ENCODE data around the gene OR52E4.

Gene OR52E4

DNA sequence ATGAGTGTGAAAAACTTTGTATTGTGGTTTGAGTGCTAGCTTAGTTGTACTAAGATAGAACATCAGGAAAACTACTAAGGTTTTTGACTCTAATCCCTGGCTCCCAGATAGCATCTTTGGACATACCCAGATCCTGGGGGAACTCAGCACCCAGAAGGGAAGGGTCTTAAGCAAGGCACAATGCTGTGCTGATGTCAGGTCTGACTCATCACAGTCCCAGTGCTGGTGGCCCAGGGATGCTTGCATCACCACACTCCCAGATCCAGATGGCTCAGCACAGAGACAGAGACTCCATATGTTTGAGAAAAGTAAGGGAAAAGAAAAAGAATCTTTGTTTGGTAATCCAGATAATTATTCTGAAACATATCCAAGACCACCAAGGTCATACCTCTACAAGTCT, 43.4 kb downstream of the OR52E4 start:
- H3K4me3 ChIP-seq (ENCODE audit: low read depth, low read length): no peak overlapping the region
- TF ChIP-seq, protein P1, sequence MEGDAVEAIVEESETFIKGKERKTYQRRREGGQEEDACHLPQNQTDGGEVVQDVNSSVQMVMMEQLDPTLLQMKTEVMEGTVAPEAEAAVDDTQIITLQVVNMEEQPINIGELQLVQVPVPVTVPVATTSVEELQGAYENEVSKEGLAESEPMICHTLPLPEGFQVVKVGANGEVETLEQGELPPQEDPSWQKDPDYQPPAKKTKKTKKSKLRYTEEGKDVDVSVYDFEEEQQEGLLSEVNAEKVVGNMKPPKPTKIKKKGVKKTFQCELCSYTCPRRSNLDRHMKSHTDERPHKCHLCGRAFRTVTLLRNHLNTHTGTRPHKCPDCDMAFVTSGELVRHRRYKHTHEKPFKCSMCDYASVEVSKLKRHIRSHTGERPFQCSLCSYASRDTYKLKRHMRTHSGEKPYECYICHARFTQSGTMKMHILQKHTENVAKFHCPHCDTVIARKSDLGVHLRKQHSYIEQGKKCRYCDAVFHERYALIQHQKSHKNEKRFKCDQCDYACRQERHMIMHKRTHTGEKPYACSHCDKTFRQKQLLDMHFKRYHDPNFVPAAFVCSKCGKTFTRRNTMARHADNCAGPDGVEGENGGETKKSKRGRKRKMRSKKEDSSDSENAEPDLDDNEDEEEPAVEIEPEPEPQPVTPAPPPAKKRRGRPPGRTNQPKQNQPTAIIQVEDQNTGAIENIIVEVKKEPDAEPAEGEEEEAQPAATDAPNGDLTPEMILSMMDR (IDR thresholded peaks at IDR 0.05; ENCODE audit: control insufficient read depth, extremely low read depth, insufficient read depth): no peak
- DNase-seq (ENCODE audit: low read depth): no peak

DNA sequence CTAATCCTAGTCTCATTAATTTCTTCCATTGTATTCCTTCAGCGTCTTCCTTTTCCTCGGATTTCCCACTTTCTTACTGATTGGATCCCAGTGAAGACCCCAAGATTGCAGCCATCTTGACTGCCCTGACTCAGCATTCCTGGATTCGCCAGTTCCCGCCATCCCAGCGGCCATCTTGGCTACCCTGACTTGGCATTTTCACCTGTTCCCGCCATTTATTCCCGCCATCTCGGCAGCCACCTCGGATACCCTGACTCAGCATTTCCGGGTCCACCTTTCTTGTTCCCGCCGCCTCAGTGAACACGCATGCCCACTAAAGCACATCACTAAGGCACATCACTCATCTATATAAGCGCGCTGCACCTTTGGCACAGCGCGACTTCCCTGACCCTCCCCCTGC, 47.8 kb downstream of the OR52E4 start:
- TF ChIP-seq, protein P1 (IDR thresholded peaks at IDR 0.05; ENCODE audit: control insufficient read depth, extremely low read depth, insufficient read depth): no peak
- no peak overlapping the region for H3K4me3 ChIP-seq (ENCODE audit: low read depth, low read length)
- DNase-seq (ENCODE audit: low read depth): no peak

DNA sequence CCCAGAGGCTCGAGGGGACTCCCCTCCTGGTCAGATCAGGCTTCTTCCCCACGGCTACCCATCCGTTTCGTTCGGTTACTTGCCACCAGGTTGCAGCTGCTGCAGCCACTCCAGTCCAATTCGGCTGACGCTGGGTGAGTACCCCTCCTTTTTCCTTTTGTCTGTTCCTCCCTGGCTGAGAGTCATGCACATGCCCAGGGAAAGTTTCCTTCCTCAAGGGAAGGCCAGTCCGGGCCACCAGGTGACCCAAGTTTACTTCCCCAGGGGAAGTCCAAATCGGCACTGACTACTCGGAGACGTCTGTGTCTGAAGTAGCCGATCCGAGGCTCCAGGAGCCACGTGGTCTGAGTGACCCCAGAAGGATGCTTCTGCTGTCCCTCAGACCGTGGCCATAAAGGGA, 48.4 kb downstream of the OR52E4 start:
- TF ChIP-seq, protein P1 (IDR thresholded peaks at IDR 0.05; ENCODE audit: control insufficient read depth, extremely low read depth, insufficient read depth): no peak
- no peak for DNase-seq (ENCODE audit: low read depth)
- H3K4me3 ChIP-seq (ENCODE audit: low read depth, low read length): no peak overlapping the region

DNA sequence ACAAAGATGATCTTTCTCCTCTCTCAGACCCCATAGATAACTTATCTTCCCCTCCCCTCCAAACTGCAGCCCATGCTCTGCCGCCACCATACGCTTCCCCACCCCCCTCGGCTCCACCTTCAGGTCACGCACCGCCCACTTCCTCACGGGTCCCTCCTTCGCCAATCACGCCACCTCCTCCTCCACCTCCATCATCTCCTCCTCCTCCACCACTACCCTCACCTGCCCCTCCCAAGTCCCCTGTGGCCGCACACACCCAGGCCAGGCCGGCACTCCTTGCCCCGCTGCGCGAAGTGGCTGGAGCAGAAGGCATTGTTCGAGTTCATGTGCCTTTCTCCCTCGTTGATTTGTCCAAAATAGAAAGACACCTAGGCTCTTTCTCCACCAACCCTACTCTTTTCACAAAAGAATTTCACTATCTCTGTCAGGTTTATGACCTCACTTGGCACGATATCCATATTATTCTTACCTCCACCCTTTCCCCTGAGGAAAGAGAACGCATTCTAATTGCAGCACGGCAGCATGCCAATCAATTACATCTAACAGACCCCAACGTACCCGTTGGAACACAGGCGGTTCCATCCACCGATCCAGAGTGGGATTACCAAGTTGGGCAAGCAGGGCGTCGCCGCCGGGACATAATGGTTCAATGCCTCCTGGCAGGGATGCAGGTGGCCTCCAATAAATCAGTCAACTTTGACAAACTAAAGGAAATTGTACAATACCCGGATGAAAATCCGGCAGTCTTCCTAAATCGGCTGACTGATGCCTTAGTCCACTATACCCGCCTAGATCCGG, 49.3 kb downstream of the OR52E4 start:
- no peak for DNase-seq (ENCODE audit: low read depth)
- H3K4me3 ChIP-seq (ENCODE audit: low read depth, low read length): no peak overlapping the region
- TF ChIP-seq, protein P1 (IDR thresholded peaks at IDR 0.05; ENCODE audit: control insufficient read depth, extremely low read depth, insufficient read depth): no peak

DNA sequence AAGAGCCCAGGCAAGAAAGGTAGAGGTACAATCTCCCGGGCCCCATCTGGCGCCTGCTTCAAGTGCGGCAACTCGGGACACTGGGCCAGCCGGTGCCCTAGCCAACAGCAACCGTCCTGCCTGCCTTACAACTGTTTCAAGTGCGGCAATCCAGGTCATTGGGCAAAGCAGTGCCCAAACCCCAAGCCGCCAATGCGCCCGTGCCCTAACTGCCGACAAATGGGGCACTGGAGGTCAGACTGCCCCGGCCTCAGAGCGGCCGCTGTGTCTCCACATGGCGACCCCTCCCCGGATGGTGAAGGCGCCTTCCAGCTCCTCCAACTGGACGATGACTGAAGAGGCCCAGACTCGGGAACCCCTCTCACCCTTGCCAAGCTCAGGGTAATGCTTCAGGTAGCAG, 50.2 kb downstream of the OR52E4 start:
- DNase-seq (ENCODE audit: low read depth): no peak
- TF ChIP-seq, protein P1 (IDR thresholded peaks at IDR 0.05; ENCODE audit: control insufficient read depth, extremely low read depth, insufficient read depth): no peak
- no peak overlapping the region for H3K4me3 ChIP-seq (ENCODE audit: low read depth, low read length)

DNA sequence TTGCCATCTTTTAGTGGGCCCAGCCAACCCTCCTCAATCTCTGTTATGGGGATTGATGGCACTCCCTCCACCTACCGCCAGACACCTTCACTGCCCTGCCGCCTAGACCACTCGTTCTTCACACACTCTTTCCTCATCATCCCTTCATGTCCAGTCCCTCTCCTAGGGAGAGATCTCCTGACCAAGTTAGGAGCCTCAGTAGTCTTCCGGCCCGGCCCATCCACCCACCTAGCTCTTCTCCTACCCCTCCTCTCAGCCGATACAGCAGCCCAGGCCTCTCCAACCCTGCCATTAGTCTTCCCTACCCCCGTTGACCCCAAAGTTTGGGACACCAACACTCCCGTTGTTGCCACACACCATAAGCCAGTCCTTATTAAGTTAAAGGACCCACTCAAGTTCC, 50.6 kb downstream of the OR52E4 start:
- DNase-seq (ENCODE audit: low read depth): no peak
- TF ChIP-seq, protein P1 (IDR thresholded peaks at IDR 0.05; ENCODE audit: control insufficient read depth, extremely low read depth, insufficient read depth): no peak
- no peak overlapping the region for H3K4me3 ChIP-seq (ENCODE audit: low read depth, low read length)

DNA sequence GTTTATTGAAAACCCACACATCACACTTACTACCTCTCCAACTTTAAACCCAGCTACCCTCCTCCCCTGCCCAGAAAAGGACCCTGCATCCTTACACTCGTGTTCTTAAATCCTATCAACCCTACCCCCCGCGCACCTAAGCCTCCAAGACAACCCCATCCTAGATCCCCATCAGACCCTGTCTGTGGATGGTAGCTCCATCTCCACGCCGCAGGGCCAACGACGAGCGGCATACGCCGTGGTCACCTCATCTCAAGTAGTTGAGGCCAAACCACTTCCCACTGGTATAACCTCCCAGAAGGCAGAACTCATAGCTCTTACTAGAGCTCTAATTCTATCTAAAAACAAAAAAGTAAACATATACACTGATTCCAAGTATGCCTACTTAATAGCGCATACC, 52.2 kb downstream of the OR52E4 start:
- DNase-seq (ENCODE audit: low read depth): no peak
- TF ChIP-seq, protein P1 (IDR thresholded peaks at IDR 0.05; ENCODE audit: control insufficient read depth, extremely low read depth, insufficient read depth): no peak
- no peak overlapping the region for H3K4me3 ChIP-seq (ENCODE audit: low read depth, low read length)
